AG04449 (cell line): ENCODE measurements around the gene ZNF367.

ENCODE experiments used
- CTCF ChIA-PET: fragments of 350-600 bp; formaldehyde crosslinking; extraction: SDS; loops from one replicate; lab custom pipeline; 2021; ENCODE audit warnings: antibody characterized with exemption; lab: Yijun Ruan, JAX
- POLR2A ChIA-PET: fragments of 400-600, 350-600 bp; formaldehyde crosslinking; extraction: SDS; loops from one replicate; lab custom pipeline; 2020; ENCODE audit warnings: antibody characterized with exemption, inconsistent platforms; lab: Yijun Ruan, JAX
- DNase-seq: peaks from one replicate; pipeline ENCODE4 v3.0.0-alpha.2; 2010; ENCODE audit warnings: low read depth, low spot score
- H3K4me3 ChIP-seq: 2 replicates; pipeline ENCODE4 v1.5.1; 2011; ENCODE audit warnings: low read depth, mild to moderate bottlenecking, control low read depth, low read length
- TF ChIP-seq, protein P1 (sequence below): IDR thresholded peaks from one replicate; pipeline ENCODE4 v1.5.1; 2011; ENCODE audit warnings: mild to moderate bottlenecking, moderate library complexity, low read length, control low read depth, inconsistent platforms; ENCODE audit not compliant: insufficient read depth; ENCODE audit errors: missing control alignments

ZNF367 gene

DNA sequence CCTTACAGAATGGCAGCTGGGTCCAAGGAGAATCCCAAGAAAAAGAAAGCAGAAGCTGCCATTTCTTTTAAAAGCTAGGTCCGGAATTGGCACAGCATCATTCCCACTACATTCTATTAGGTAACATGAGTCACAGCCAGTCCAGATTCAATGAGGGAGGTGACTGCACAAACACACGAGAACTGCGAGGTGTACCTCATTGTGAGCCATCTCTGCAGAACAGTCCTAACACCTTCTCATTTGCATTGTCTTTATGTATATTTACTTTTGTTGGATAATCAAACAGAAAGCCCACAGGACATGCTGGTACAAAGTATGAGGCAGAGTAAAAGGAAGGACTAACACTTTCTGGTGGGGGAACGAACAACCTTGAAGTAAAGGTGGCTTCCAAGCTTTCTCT, 17.2 kb upstream of the ZNF367 start:
- ChIA-PET CTCF (interaction anchor here (1.0 kb wide), 1 partner anchor 107 kb away, joined by 3 read pairs; no protein-coding TSS in a partner anchor), POLR2A (interaction anchor here (1.3 kb wide), 1 partner anchor 16 kb away, joined by 3 read pairs; no protein-coding TSS in a partner anchor)
- no peak for DNase-seq
- TF ChIP-seq, protein P1, sequence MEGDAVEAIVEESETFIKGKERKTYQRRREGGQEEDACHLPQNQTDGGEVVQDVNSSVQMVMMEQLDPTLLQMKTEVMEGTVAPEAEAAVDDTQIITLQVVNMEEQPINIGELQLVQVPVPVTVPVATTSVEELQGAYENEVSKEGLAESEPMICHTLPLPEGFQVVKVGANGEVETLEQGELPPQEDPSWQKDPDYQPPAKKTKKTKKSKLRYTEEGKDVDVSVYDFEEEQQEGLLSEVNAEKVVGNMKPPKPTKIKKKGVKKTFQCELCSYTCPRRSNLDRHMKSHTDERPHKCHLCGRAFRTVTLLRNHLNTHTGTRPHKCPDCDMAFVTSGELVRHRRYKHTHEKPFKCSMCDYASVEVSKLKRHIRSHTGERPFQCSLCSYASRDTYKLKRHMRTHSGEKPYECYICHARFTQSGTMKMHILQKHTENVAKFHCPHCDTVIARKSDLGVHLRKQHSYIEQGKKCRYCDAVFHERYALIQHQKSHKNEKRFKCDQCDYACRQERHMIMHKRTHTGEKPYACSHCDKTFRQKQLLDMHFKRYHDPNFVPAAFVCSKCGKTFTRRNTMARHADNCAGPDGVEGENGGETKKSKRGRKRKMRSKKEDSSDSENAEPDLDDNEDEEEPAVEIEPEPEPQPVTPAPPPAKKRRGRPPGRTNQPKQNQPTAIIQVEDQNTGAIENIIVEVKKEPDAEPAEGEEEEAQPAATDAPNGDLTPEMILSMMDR, result no peak
- H3K4me3 ChIP-seq, result no peak overlapping the region

DNA sequence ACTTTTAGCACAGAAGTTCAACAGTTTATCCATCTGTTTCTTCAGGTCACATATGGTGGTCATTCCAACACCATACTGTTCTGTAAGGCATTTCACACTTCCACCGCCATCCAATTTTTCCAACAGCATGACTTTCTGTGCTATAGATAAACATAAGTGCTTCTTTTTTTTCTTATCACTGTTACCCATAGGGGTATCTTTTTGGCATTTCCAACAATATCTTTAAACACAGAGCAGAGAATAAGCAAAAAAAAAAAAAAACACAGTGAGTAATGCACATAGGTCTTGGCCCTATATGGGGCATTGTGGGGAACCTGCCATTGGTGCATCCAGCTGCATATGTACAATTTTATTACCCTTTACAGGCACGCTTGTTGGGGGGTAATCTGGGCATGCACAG, 12.2 kb upstream of the ZNF367 start:
- ChIA-PET POLR2A (no interaction called here), CTCF (interaction anchor here (1.4 kb wide), 1 partner anchor 8 kb away, joined by 3 read pairs; no protein-coding TSS in a partner anchor)
- DNase-seq, result no peak
- no peak overlapping the region for H3K4me3 ChIP-seq
- TF ChIP-seq, protein P1, result no peak

GRCh38 chr9:96429732-96430131, 11.6 kb upstream of the ZNF367 start:
- CTCF ChIA-PET, result interaction anchor here (1.4 kb wide), 1 partner anchor 9 kb away, joined by 3 read pairs; no protein-coding TSS in a partner anchor
- no peak overlapping the region for H3K4me3 ChIP-seq
- POLR2A ChIA-PET, result no interaction called here
- DNase-seq, result no peak
- TF ChIP-seq, protein P1, result no peak

DNA sequence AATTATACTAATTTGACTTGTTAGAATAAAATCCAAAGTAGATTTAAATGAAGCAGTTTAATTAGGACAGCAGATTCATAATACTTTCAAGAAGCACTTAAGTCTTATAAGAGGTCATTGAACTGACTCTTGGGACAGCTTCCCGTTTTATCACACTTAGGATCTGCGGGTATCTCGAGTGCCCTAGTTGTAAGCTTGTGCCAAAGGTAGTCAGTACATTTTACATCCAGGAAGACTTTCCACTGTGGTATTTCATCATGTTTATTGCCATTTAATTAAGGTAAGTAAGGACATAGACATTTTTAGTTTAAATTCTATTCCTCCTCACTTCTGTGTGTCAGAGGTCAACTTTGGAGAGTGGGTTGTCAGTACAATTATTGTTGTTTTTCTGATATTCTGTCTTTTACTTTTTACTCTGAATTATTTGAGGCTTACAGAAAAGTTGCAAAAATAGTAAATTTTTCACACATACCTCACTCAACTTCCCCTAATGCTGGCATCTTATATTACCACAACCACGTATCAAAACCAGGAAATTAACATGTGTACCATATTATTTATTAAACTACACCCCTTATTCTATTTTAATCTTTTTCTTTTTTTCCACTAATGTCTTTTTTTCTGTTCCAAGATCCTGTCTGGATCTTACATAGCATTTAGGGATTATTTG, 7.5 kb upstream of the ZNF367 start:
- no peak for DNase-seq
- POLR2A ChIA-PET, result no interaction called here
- CTCF ChIA-PET, result no interaction called here
- H3K4me3 ChIP-seq, result no peak overlapping the region
- TF ChIP-seq, protein P1, result no peak

- POLR2A ChIA-PET, result no interaction called here
- CTCF ChIA-PET, result no interaction called here
- DNase-seq, result no peak
- TF ChIP-seq, protein P1, result no peak
- H3K4me3 ChIP-seq, result no peak overlapping the region
These were observed 5.8 kb upstream of the ZNF367 start for GRCh38 chr9:96423985-96424336.

DNA sequence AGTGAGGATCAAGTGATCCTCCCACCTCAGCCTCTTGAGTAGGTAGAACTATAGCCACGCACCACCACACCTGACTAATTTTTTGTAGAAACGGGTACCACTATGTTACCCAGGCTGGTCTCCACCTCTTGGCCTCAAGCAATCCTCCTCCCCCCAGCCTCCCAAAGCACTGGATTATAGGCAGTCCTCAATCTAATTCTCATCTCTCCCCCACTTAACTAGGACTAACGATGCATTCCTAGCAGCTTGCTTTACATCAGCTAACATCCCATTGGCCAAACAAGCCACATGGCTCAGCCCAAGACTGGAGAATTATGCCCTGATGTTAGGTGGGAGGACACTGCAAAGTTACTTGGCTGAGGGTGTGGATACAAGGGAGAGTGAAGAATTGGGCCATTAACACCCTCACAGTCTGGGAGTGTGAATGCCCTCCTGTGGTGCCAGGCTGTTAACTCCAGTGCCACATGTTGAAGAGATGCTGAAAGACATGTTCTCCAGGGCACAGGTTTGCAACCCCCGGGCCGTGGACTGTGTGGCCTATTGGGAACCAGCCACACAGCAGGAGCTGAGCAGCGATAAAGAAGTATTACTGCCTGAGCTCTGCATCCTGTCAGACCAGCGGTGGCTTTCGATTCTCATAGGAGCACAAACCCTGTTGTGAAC, 5.3 kb upstream of the ZNF367 start:
- no peak for DNase-seq
- no peak overlapping the region for H3K4me3 ChIP-seq
- POLR2A ChIA-PET, result no interaction called here
- TF ChIP-seq, protein P1, result no peak
- CTCF ChIA-PET, result interaction anchor here (1.5 kb wide), 1 partner anchor 243 kb away, joined by 3 read pairs; no protein-coding TSS in a partner anchor
